H1 (cell line): ENCODE data around the gene CTDNEP1. TPM values are rescaled to one million over a fixed set of nuclear protein-coding genes. Genes with fewer than 3 reads are reported as not detected.

Experiments
- SIN3A ChIP-seq, 2 experiments: IDR thresholded peaks in 1 of 2; conservative IDR thresholded peaks in 1 of 2; 2 replicates each; pipeline ENCODE4 v1.6.1; 2011 to 2012; ENCODE audit warnings: low read length in 2 of 2, improper control_type of control experiment in 1 of 2, low read depth in 1 of 2, mild to moderate bottlenecking in 1 of 2
- polyA plus RNA-seq, 7 experiments: library from polyadenylated mRNA; depleted of rRNA in 3 of 7; stranded (reverse) in 5 of 7; unstranded in 2 of 7; fragments of >200 nt in 5 of 7; fragments of 200-250 nt in 2 of 7; gene quantifications; 1 replicate in 5 of 7; 2 replicates in 1 of 7; 4 replicates in 1 of 7; pipeline versions ENCODE4 v1.2.1 to v1.2.3, GENCODE V29; 2011 to 2013; ENCODE audit warnings: missing spikeins in 2 of 7, mixed read lengths in 2 of 7
- total RNA-seq: library from RNA; stranded (reverse); fragmentation: NEBNext Ultra II Directional; extraction: Animal tissue kit (Norgen Biotek cat#: 25700); gene quantifications from 2 replicates; pipeline ENCODE4 v1.2.1, GENCODE V29; 2021

CTDNEP1 gene
- total and polyA plus RNA-seq, 2 of the 8 experiments (the other 6 are each of a cell fraction or from before 2014, with no cell fraction given) = 114 to 123 TPM

- TF ChIP-seq SIN3A (conservative IDR thresholded peaks at IDR 0.05 in 1 of 2, IDR thresholded peaks at IDR 0.05 in 1 of 2; ENCODE audit: low read depth in 1 of 2, low read length in 2 of 2) = peak; percentile 97 to 99
These were observed 8.6 kb downstream of the CTDNEP1 start (continued) for GRCh38 chr17:7242717-7243452.
